ENCODE data around the gene BUD13. TPM values are rescaled to one million over a fixed set of nuclear protein-coding genes. Genes with fewer than 3 reads are reported as not detected.
A peak's percentile ranks its signal among the peaks of the same experiment; 100 is the strongest.

BUD13 gene
- total RNA-seq, 1 experiment from 2014 or later, result 22.9 TPM

DNA sequence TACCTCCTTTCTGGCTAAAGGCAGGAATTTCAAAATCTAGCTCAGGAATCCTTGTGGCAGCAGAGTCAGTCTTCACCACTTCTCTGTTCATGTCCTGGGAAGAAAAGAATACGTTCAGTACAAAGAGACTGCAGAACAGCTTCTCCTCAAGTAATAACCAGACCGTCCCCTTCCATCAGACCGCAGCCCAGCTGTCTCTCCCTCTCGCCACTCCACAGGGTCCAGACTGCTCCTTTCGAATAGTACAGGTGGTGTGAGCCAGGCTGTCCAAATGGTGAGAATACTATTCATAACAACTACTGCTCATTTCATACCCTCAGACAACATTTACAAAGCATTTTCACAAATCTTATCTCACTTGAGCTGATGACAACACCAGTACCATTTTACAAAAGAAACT is 14.2 kb upstream of the BUD13 start:
- no peak for TF ChIP-seq SP1 (IDR thresholded peaks at IDR 0.05; ENCODE audit: low read depth)
- no peak for TF ChIP-seq CBX3 (IDR thresholded peaks at IDR 0.05; ENCODE audit: low read depth)
- TF ChIP-seq POLR2AphosphoS5 (IDR thresholded peaks at IDR 0.05; ENCODE audit: low read depth, low read length), result no peak
- TF ChIP-seq, protein P1, sequence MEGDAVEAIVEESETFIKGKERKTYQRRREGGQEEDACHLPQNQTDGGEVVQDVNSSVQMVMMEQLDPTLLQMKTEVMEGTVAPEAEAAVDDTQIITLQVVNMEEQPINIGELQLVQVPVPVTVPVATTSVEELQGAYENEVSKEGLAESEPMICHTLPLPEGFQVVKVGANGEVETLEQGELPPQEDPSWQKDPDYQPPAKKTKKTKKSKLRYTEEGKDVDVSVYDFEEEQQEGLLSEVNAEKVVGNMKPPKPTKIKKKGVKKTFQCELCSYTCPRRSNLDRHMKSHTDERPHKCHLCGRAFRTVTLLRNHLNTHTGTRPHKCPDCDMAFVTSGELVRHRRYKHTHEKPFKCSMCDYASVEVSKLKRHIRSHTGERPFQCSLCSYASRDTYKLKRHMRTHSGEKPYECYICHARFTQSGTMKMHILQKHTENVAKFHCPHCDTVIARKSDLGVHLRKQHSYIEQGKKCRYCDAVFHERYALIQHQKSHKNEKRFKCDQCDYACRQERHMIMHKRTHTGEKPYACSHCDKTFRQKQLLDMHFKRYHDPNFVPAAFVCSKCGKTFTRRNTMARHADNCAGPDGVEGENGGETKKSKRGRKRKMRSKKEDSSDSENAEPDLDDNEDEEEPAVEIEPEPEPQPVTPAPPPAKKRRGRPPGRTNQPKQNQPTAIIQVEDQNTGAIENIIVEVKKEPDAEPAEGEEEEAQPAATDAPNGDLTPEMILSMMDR (IDR thresholded peaks at IDR 0.05 in 2 of 3, conservative IDR thresholded peaks at IDR 0.05 in 1 of 3; ENCODE audit: borderline replicate concordance in 1 of 3, insufficient read depth in 1 of 3, low read depth in 2 of 3, low read length in 2 of 3), result no peak
- no peak for TF ChIP-seq EGR1 (IDR thresholded peaks at IDR 0.05; ENCODE audit: low read depth)
- no peak for TF ChIP-seq CEBPB (IDR thresholded peaks at IDR 0.05; ENCODE audit: low read depth)
- no peaks in the 10 kb centered on the region for H3K9me3 ChIP-seq (ENCODE audit: control insufficient read depth in 1 of 2, insufficient read depth in 1 of 2, low read depth in 1 of 2, low read length in 2 of 2)
- ChIA-PET CTCF (interaction anchor here (1.3 kb wide), 1 partner anchor 72 kb away, joined by 3 read pairs; no protein-coding TSS in a partner anchor), RAD21 (ENCODE audit: low non-redundant PET in 1 of 2, low total read pairs in 2 of 2, uncharacterized antibody in 2 of 2, unreplicated experiment in 2 of 2) (no interaction called here), POLR2A (interaction anchor here (0.6 to 1.3 kb wide), 2 partner anchors 18 to 48 kb away, joined by 3 read pairs; no protein-coding TSS in a partner anchor)
- intact Hi-C loops (cut with micrococcal nuclease), result loop anchor here (1.0 kb wide), 1 partner anchor 319 kb away; no protein-coding TSS in a partner anchor
- peaks cover 39 to 41% of the 10 kb centered on the region in 2 experiments; a peak in 3 of 4 replicates for H3K36me3 ChIP-seq (ENCODE audit: control insufficient read depth in 1 of 2, insufficient read depth in 2 of 2, low read length in 2 of 2)
- no peak overlapping the region for H2AFZ ChIP-seq (ENCODE audit: low read depth, low read length, poor library complexity, severe bottlenecking)
- no peaks in the 10 kb centered on the region for H3K27me3 ChIP-seq (ENCODE audit: insufficient read depth, low read length)
- peak overlapping the region; percentile 94 for H3K4me2 ChIP-seq (ENCODE audit: low read length)
- H3K79me2 ChIP-seq (ENCODE audit: insufficient read depth, low read length), result peaks cover 20% of the 10 kb centered on the region
- no peaks in the 10 kb centered on the region for H4K20me1 ChIP-seq (ENCODE audit: insufficient read depth)
- H3K9ac ChIP-seq (ENCODE audit: low read length), result peak overlapping the region; percentile 94
- no peaks in the 10 kb centered on the region for H3K9me2 ChIP-seq (ENCODE audit: insufficient read depth)
- H3K4me1 ChIP-seq (ENCODE audit: control insufficient read depth in 1 of 2, insufficient read depth in 2 of 2, low read length in 2 of 2), result peaks cover 12 to 21% of the 10 kb centered on the region in 2 experiments
- ATAC-seq, result no peak
- DNase-seq (ENCODE audit: low read depth, low spot score), result no peak
- H3K27ac ChIP-seq (ENCODE audit: low read depth, low read length), result no peak overlapping the region
- TSS peak; percentile 61 for BruUV-seq (replicated peaks)
- H3K4me3 ChIP-seq (replicated peaks in 1 of 2; ENCODE audit: low read depth in 1 of 2, low read length in 2 of 2), result peak overlapping the region; percentile 93 to 94

DNA sequence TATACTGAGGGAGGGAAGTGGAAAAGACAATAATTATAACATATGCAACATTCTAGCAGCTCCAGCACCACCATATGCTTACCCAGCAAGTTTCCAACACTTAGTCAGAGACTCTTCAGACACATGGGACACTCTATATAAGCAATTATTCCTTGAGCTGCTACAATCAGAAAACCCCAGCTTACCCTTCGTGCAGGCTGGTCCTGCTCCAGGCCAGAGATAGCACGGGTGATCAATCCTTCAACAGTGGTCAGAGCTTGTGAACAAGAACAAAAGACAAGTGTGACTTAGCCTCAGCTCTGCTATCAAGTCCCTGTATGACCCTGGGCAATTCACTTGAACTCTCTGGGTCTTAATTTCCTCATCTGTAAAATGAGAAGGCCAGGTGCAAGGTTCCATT is 13.5 kb upstream of the BUD13 start:
- no peaks in the 10 kb centered on the region for H3K9me3 ChIP-seq (ENCODE audit: control insufficient read depth in 1 of 2, insufficient read depth in 1 of 2, low read depth in 1 of 2, low read length in 2 of 2)
- H3K79me2 ChIP-seq (ENCODE audit: insufficient read depth, low read length), result peaks cover 22% of the 10 kb centered on the region
- peaks cover 12 to 17% of the 10 kb centered on the region in 2 experiments for H3K4me1 ChIP-seq (ENCODE audit: control insufficient read depth in 1 of 2, insufficient read depth in 2 of 2, low read length in 2 of 2)
- ChIA-PET RAD21 (ENCODE audit: low non-redundant PET in 1 of 2, low total read pairs in 2 of 2, uncharacterized antibody in 2 of 2, unreplicated experiment in 2 of 2) (no interaction called here), POLR2A (interaction anchor here (0.6 kb wide), 2 partner anchors 11 to 48 kb away, joined by 3 to 5 read pairs; no protein-coding TSS in a partner anchor), CTCF (no interaction called here)
- H4K20me1 ChIP-seq (ENCODE audit: insufficient read depth), result no peaks in the 10 kb centered on the region
- H3K27me3 ChIP-seq (ENCODE audit: insufficient read depth, low read length), result no peaks in the 10 kb centered on the region
- H3K4me3 ChIP-seq (replicated peaks in 1 of 2; ENCODE audit: low read depth in 1 of 2, low read length in 2 of 2), result no peak overlapping the region
- DNase-seq (ENCODE audit: low read depth, low spot score) (no peak), ATAC-seq (no peak)
- no peak overlapping the region for H2AFZ ChIP-seq (ENCODE audit: low read depth, low read length, poor library complexity, severe bottlenecking)
- intact Hi-C loops (cut with micrococcal nuclease), result no loop called here
- no peak overlapping the region for H3K9ac ChIP-seq (ENCODE audit: low read length)
- no peaks in the 10 kb centered on the region for H3K9me2 ChIP-seq (ENCODE audit: insufficient read depth)
- H3K27ac ChIP-seq (ENCODE audit: low read depth, low read length), result no peak overlapping the region
- peak overlapping the region; percentile 94; the same call in 1 of the 2 replicates for H3K4me2 ChIP-seq (ENCODE audit: low read length)
- H3K36me3 ChIP-seq (ENCODE audit: control insufficient read depth in 1 of 2, insufficient read depth in 2 of 2, low read length in 2 of 2), result peaks cover 39 to 44% of the 10 kb centered on the region in 2 experiments; a peak in 3 of 4 replicates
- no TSS peak for BruUV-seq (replicated peaks)
- no peak for TF ChIP-seq ZFX (IDR thresholded peaks at IDR 0.05)
- no peak for TF ChIP-seq SRF (IDR thresholded peaks at IDR 0.05; ENCODE audit: low read depth)
- no peak for TF ChIP-seq TCF7L2 (IDR thresholded peaks at IDR 0.05; ENCODE audit: borderline replicate concordance, extremely low read depth, insufficient read depth, insufficient read length)
- TF ChIP-seq, protein P1 (IDR thresholded peaks at IDR 0.05 in 2 of 3, conservative IDR thresholded peaks at IDR 0.05 in 1 of 3; ENCODE audit: borderline replicate concordance in 1 of 3, insufficient read depth in 1 of 3, low read depth in 2 of 3, low read length in 2 of 3), result no peak
- TF ChIP-seq POLR2A (IDR thresholded peaks at IDR 0.05; ENCODE audit: borderline replicate concordance, extremely low read depth, insufficient read depth, insufficient read length), result no peak
- TF ChIP-seq ELF1 (IDR thresholded peaks at IDR 0.05; ENCODE audit: borderline replicate concordance, low read depth), result no peak
- TF ChIP-seq, protein P2, sequence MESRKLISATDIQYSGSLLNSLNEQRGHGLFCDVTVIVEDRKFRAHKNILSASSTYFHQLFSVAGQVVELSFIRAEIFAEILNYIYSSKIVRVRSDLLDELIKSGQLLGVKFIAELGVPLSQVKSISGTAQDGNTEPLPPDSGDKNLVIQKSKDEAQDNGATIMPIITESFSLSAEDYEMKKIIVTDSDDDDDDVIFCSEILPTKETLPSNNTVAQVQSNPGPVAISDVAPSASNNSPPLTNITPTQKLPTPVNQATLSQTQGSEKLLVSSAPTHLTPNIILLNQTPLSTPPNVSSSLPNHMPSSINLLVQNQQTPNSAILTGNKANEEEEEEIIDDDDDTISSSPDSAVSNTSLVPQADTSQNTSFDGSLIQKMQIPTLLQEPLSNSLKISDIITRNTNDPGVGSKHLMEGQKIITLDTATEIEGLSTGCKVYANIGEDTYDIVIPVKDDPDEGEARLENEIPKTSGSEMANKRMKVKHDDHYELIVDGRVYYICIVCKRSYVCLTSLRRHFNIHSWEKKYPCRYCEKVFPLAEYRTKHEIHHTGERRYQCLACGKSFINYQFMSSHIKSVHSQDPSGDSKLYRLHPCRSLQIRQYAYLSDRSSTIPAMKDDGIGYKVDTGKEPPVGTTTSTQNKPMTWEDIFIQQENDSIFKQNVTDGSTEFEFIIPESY (IDR thresholded peaks at IDR 0.05; ENCODE audit: extremely low read depth, insufficient replicate concordance, low read length), result no peak
- no peak for TF ChIP-seq EGR1 (IDR thresholded peaks at IDR 0.05; ENCODE audit: low read depth)
- TF ChIP-seq YY1 (IDR thresholded peaks at IDR 0.05; ENCODE audit: extremely low read depth, insufficient replicate concordance, low read depth, low read length), result no peak
- TF ChIP-seq SP1 (IDR thresholded peaks at IDR 0.05; ENCODE audit: low read depth), result no peak

Measured in HCT116 (cell line).